Uterus (tissue), 4 donors: ENCODE results near the gene C5. TPM values are rescaled to one million over a fixed set of nuclear protein-coding genes. Genes with fewer than 3 reads are reported as not detected.
"Not testable (repeated sequence)": the region's sequence is repeated elsewhere in the genome, so short reads cannot be mapped to it uniquely, and the experiment has no call there.

Source experiments
- DNase-seq, 2 donors: peaks; one replicate each; pipeline ENCODE4 v3.0.0-alpha.2; 2019 to 2020
- H3K27ac ChIP-seq, 2 donors: fragments of 200-600 bp; sonication (generic); 1 replicate in 1 of 2; 2 replicates in 1 of 2; pipeline ENCODE4 v1.5.1; 2016 to 2018
- H3K27me3 ChIP-seq, 2 donors: fragments of 200-600 bp; sonication (generic); one replicate each; pipeline ENCODE4 v1.5.1; 2018 to 2019; ENCODE audit warnings: control low read depth in 1 of 2
- H3K36me3 ChIP-seq, 2 donors: fragments of 200-600 bp; sonication (generic); one replicate each; pipeline ENCODE4 v1.5.1; 2019; ENCODE audit warnings: control low read depth in 1 of 2
- H3K4me1 ChIP-seq, 2 donors: fragments of 200-600 bp; sonication (generic); one replicate each; pipeline ENCODE4 v1.5.1; 2018 to 2019; ENCODE audit warnings: control low read depth in 1 of 2
- H3K4me3 ChIP-seq, 2 donors: fragments of 200-600 bp; sonication (generic); 1 replicate in 1 of 2; 2 replicates in 1 of 2; pipeline ENCODE4 v1.5.1; 2018 to 2019; ENCODE audit warnings: mild to moderate bottlenecking in 1 of 2
- H3K9me3 ChIP-seq, 2 donors: fragments of 200-600 bp; sonication (generic); one replicate each; pipeline ENCODE4 v1.5.1; 2019; ENCODE audit warnings: control low read depth in 1 of 2
- CTCF ChIP-seq, 4 experiments: fragments of 200-600 bp in 2 of 4; fragments of 450-650 bp in 2 of 4; sonication (generic) in 2 of 4; IDR thresholded peaks; one replicate each; pipeline ENCODE4 v1.5.1; 2016 to 2019; ENCODE audit warnings: antibody characterized with exemption in 4 of 4, mild to moderate bottlenecking in 2 of 4, moderate library complexity in 1 of 4
- POLR2A ChIP-seq, 2 donors: fragments of 450-650 bp; IDR thresholded peaks; one replicate each; pipeline ENCODE4 v1.6.1; 2016; ENCODE audit warnings: antibody characterized with exemption in 2 of 2, mild to moderate bottlenecking in 1 of 2, moderate library complexity in 1 of 2
- intact Hi-C: fragments of 100-400 bp; cut with DNase I; formaldehyde crosslinking; loops from one replicate; pipeline ENCODE4 v1.15.1; 2023; ENCODE audit warnings: low total_unique reads
- total RNA-seq, 4 donors: library from RNA; depleted of rRNA in 3 of 4; stranded (reverse); fragments of >200 nt in 3 of 4; gene quantifications; one replicate each; pipeline versions ENCODE4 v1.1.0 to v1.2.4, GENCODE V29; 2014 to 2023
- donor health status: DM: yes; HTN: yes; CAD: no.

The C5 gene
- total RNA-seq, 4 donors from 2014 or later, result 2.1 to 37.1 (median 10.3) TPM

DNA sequence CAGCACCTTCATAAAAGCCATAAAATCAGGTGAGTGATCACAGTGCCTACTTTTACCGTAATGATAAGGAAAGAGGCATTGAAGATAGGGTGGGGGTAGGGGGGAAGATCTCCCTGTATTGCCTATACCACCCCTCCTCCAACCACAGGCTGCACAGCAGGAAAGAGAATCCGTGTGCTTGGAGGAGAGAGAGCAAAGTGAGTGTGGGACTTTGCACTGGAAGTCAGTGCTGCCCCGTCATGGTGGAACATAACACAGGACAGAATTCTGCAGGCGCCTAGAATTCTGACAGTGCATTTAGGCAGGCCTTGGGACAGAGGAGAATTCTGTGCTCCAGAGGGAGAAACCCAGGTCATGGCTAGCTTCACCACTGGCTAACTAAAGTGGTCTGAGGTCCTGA is 3.5 kb upstream of the C5 start:
- Histone ChIP-seq H3K9me3 (no peaks in the 10 kb centered on the region), H3K27ac (no peak overlapping the region), H3K4me3 (no peak overlapping the region), H3K27me3 (no peaks in the 10 kb centered on the region), H3K4me1 (no peaks in the 10 kb centered on the region), H3K36me3 (no peaks in the 10 kb centered on the region)
- no peak for DNase-seq
- intact Hi-C loops, result loop anchor here (10.0 kb wide), 1 partner anchor 299 kb away; no protein-coding TSS in a partner anchor
- TF ChIP-seq CTCF (IDR thresholded peaks at IDR 0.05), result no peak
- no peak for TF ChIP-seq POLR2A (IDR thresholded peaks at IDR 0.05)

- intact Hi-C loops, result no loop called here
- DNase-seq, result no peak
- H3K27me3 ChIP-seq, result no peaks in the 10 kb centered on the region
- no peak overlapping the region for H3K4me3 ChIP-seq
- no peaks in the 10 kb centered on the region for H3K4me1 ChIP-seq
- no peaks in the 10 kb centered on the region for H3K9me3 ChIP-seq
- H3K36me3 ChIP-seq, result no peaks in the 10 kb centered on the region
- H3K27ac ChIP-seq, result no peak overlapping the region
- TF ChIP-seq POLR2A (IDR thresholded peaks at IDR 0.05) (no peak), CTCF (IDR thresholded peaks at IDR 0.05) (no peak)
Observed at GRCh38 chr9:121048618-121049017, 1.5 kb downstream of the C5 start.

- no peak for TF ChIP-seq CTCF (IDR thresholded peaks at IDR 0.05)
- no peak for TF ChIP-seq POLR2A (IDR thresholded peaks at IDR 0.05)
- no peaks in the 10 kb centered on the region for H3K36me3 ChIP-seq
- H3K9me3 ChIP-seq, result no peaks in the 10 kb centered on the region
- H3K27ac ChIP-seq, result no peak overlapping the region
- no peaks in the 10 kb centered on the region for H3K4me1 ChIP-seq
- no peak for DNase-seq
- no peaks in the 10 kb centered on the region for H3K27me3 ChIP-seq
- intact Hi-C loops, result no loop called here
- H3K4me3 ChIP-seq, result no peak overlapping the region
Observed at GRCh38 chr9:121048175-121048574, 1.9 kb downstream of the C5 start.

DNA sequence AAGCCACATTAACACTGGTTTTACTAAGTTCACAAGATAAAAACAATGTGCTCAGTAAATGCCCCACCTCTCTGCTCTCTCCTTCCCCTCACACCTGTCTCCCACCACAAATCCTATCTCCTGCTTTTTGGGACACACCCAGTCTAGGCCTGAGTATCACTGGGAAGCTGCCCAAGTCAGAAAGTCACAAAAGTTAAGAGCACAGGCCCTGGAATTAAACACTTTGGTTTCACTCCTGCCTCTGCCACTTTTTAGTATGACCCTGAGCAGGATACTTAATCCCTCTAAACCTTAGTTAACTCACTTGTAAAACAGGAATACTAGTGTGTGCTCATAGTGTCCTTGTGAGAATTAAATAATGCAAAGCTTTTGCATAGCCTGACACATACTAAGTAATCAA is 11.3 kb downstream of the C5 start:
- no peaks in the 10 kb centered on the region for H3K36me3 ChIP-seq
- no peaks in the 10 kb centered on the region for H3K4me1 ChIP-seq
- H3K9me3 ChIP-seq, result no peaks in the 10 kb centered on the region
- no peak for DNase-seq
- H3K27me3 ChIP-seq, result no peaks in the 10 kb centered on the region
- TF ChIP-seq POLR2A (IDR thresholded peaks at IDR 0.05), result no peak
- no peak for TF ChIP-seq CTCF (IDR thresholded peaks at IDR 0.05)
- H3K27ac ChIP-seq, result no peak overlapping the region
- intact Hi-C loops, result no loop called here
- no peak overlapping the region for H3K4me3 ChIP-seq

DNA sequence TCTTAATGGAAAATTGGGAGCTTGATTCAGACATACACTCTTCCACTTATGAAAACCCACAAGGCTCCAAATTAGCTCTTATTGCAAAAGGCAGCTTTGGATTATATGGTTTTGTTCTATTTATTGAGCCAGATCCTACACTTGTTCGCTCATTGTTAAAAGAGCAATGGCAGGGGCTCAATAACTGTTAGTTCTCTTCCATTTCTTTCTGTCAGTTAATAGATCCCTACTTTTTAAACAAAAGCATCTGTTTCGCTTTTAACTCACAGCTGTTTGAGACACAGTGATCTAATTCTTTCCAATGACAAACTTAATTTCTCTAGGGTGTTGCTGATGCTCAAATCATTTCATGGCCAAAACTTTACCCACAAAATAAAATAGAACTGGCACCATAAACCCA is 11.7 kb downstream of the C5 start:
- H3K27me3 ChIP-seq, result no peaks in the 10 kb centered on the region
- no peak overlapping the region for H3K27ac ChIP-seq
- no peak for TF ChIP-seq POLR2A (IDR thresholded peaks at IDR 0.05)
- TF ChIP-seq CTCF (IDR thresholded peaks at IDR 0.05), result no peak
- no peak for DNase-seq
- no peaks in the 10 kb centered on the region for H3K4me1 ChIP-seq
- H3K36me3 ChIP-seq, result no peaks in the 10 kb centered on the region
- H3K9me3 ChIP-seq, result no peaks in the 10 kb centered on the region
- H3K4me3 ChIP-seq, result no peak overlapping the region
- intact Hi-C loops, result no loop called here

DNA sequence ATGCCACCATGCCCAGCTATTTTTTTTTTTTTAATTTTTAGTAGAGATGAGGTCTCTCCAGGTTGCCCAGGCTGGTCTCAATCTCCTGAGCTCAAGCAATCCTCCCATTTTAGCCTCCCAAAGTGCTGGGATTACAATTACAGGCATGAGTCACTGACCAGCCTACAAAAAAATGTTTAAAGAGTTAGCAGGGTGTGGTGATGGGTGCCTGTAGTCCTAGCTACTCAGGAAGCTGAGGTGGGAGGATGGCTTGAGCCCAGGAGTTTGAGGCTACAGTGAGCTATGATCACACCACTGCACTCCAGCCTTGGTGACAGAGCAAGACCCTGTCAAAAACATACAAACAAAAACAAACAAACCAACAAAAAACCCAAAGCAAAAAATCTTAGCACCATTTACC is 14.4 kb downstream of the C5 start:
- H3K4me1 ChIP-seq, H3K36me3 ChIP-seq, H3K9me3 ChIP-seq, H3K27ac ChIP-seq, DNase-seq, intact Hi-C loops, H3K27me3 ChIP-seq, H3K4me3 ChIP-seq: not testable (repeated sequence)
